ENCODE results near the gene ACER1.
A peak's percentile ranks its signal among the peaks of the same experiment; 100 is the strongest.
"Not testable (repeated sequence)": the region's sequence is repeated elsewhere in the genome, so short reads cannot be mapped to it uniquely, and the experiment has no call there.

ACER1 gene

GRCh38 chr19:6357174-6357573 lies 23.8 kb upstream of the ACER1 start:
- no peak overlapping the region for H3K4me3 ChIP-seq (ENCODE audit: low read depth, low read length)
- TF ChIP-seq CTCF (IDR thresholded peaks at IDR 0.05; ENCODE audit: low read depth, low read length, missing control alignments), result no peak
- DNase-seq (ENCODE audit: low read depth), result no peak

GRCh38 chr19:6355321-6356040 lies 22.1 kb upstream of the ACER1 start:
- DNase-seq (ENCODE audit: low read depth); H3K4me3 ChIP-seq (ENCODE audit: low read depth, low read length): not testable (repeated sequence)

GRCh38 chr19:6354098-6354674 lies 20.8 kb upstream of the ACER1 start:
- H3K4me3 ChIP-seq (ENCODE audit: low read depth, low read length), result no peak overlapping the region
- TF ChIP-seq CTCF (IDR thresholded peaks at IDR 0.05; ENCODE audit: low read depth, low read length, missing control alignments), result peak; percentile 19
- DNase-seq (ENCODE audit: low read depth), result no peak

- H3K4me3 ChIP-seq (ENCODE audit: low read depth, low read length), result no peak overlapping the region
- DNase-seq (ENCODE audit: low read depth), result no peak
- TF ChIP-seq CTCF (IDR thresholded peaks at IDR 0.05; ENCODE audit: low read depth, low read length, missing control alignments), result no peak
These were observed 19.2 kb upstream of the ACER1 start for GRCh38 chr19:6352381-6353165.

GRCh38 chr19:6350688-6351087 lies 17.3 kb upstream of the ACER1 start:
- TF ChIP-seq CTCF (IDR thresholded peaks at IDR 0.05; ENCODE audit: low read depth, low read length, missing control alignments), result no peak
- H3K4me3 ChIP-seq (ENCODE audit: low read depth, low read length), result no peak overlapping the region
- DNase-seq (ENCODE audit: low read depth), result no peak

- H3K4me3 ChIP-seq (ENCODE audit: low read depth, low read length); DNase-seq (ENCODE audit: low read depth): not testable (repeated sequence)
These were observed 15.9 kb upstream of the ACER1 start for GRCh38 chr19:6349271-6349670.

GRCh38 chr19:6343462-6343861 lies 10.1 kb upstream of the ACER1 start:
- TF ChIP-seq CTCF (IDR thresholded peaks at IDR 0.05; ENCODE audit: low read depth, low read length, missing control alignments), result no peak
- DNase-seq (ENCODE audit: low read depth), result no peak
- H3K4me3 ChIP-seq (ENCODE audit: low read depth, low read length), result no peak overlapping the region

Measured in GM12864 (cell line).